GM06990 (cell line): ENCODE data around the gene UNCX.

Experiments used
- DNase-seq: peaks from one replicate; pipeline ENCODE4 v3.0.0-alpha.2; 2011; ENCODE audit not compliant: insufficient read length; ENCODE audit errors: extremely low read depth
- H3K27me3 ChIP-seq: replicated peaks from 2 replicates; pipeline ENCODE4 v1.6.0; 2011; ENCODE audit warnings: low read length; ENCODE audit not compliant: control insufficient read depth, insufficient read depth
- H3K36me3 ChIP-seq: 2 replicates; pipeline ENCODE4 v1.5.1; 2011; ENCODE audit warnings: low read length; ENCODE audit not compliant: control insufficient read depth, insufficient read depth
- H3K4me3 ChIP-seq: replicated peaks from 2 replicates; pipeline ENCODE4 v1.5.1; 2011; ENCODE audit warnings: low read depth, mild to moderate bottlenecking, control low read depth, low read length
- CTCF ChIP-seq: IDR thresholded peaks from 2 replicates; pipeline ENCODE4 v1.5.1; 2011; ENCODE audit warnings: low read length, control low read depth, mild to moderate bottlenecking, inconsistent platforms; ENCODE audit not compliant: insufficient read depth, poor library complexity, severe bottlenecking

UNCX gene

GRCh38 chr7:1251796-1252539 is 19.3 kb downstream of the UNCX start:
- H3K36me3 ChIP-seq = no peaks in the 10 kb centered on the region
- no peak for DNase-seq
- TF ChIP-seq CTCF = no peak
- H3K27me3 ChIP-seq = no peaks in the 10 kb centered on the region; the same call in 1 of the 2 replicates
- no peak overlapping the region for H3K4me3 ChIP-seq

- TF ChIP-seq CTCF = no peak
- no peaks in the 10 kb centered on the region for H3K36me3 ChIP-seq
- no peak overlapping the region for H3K4me3 ChIP-seq
- H3K27me3 ChIP-seq = no peaks in the 10 kb centered on the region; the same call in 1 of the 2 replicates
- DNase-seq = no peak
Observed at GRCh38 chr7:1252540-1253090, 19.9 kb downstream of the UNCX start.

- no peak overlapping the region for H3K4me3 ChIP-seq
- H3K36me3 ChIP-seq = no peaks in the 10 kb centered on the region
- no peak for DNase-seq
- no peak for TF ChIP-seq CTCF
- H3K27me3 ChIP-seq = no peaks in the 10 kb centered on the region; the same call in 1 of the 2 replicates
Observed at GRCh38 chr7:1253681-1254181, 21.1 kb downstream of the UNCX start.

- no peak for DNase-seq
- Histone ChIP-seq H3K36me3 (no peaks in the 10 kb centered on the region), H3K27me3 (no peaks in the 10 kb centered on the region; the same call in 1 of the 2 replicates), H3K4me3 (no peak overlapping the region)
- no peak for TF ChIP-seq CTCF
Observed at GRCh38 chr7:1254281-1255079, 21.8 kb downstream of the UNCX start.

GRCh38 chr7:1255080-1255816 is 22.6 kb downstream of the UNCX start:
- no peak for DNase-seq
- H3K36me3 ChIP-seq = no peaks in the 10 kb centered on the region
- H3K27me3 ChIP-seq = no peaks in the 10 kb centered on the region; the same call in 1 of the 2 replicates
- TF ChIP-seq CTCF = no peak
- H3K4me3 ChIP-seq = no peak overlapping the region
